H9 (cell line): ENCODE data around the gene CCL3. TPM values are rescaled to one million over a fixed set of nuclear protein-coding genes. Genes with fewer than 3 reads are reported as not detected.

Source experiments
- DNase-seq: peaks from one replicate; pipeline ENCODE4 v3.0.0-alpha.2; 2017
- H2AFZ ChIP-seq: one replicate; pipeline ENCODE4 v1.6.1; 2013; ENCODE audit warnings: mild to moderate bottlenecking, low read length, control low read depth, moderate library complexity
- H2AK5ac ChIP-seq: 2 replicates; pipeline ENCODE4 v1.6.1; 2013; ENCODE audit warnings: low read length, control low read depth, mixed read lengths; ENCODE audit not compliant: insufficient read length
- H2BK120ac ChIP-seq: one replicate; pipeline ENCODE4 v1.6.1; 2013; ENCODE audit warnings: low read depth, mild to moderate bottlenecking, low read length, control low read depth, inconsistent platforms; ENCODE audit not compliant: poor library complexity, severe bottlenecking
- H2BK12ac ChIP-seq: 2 replicates; pipeline ENCODE4 v1.6.1; 2013; ENCODE audit warnings: low read length, control low read depth, mixed read lengths, low read depth; ENCODE audit not compliant: insufficient read length
- H2BK15ac ChIP-seq: 2 replicates; pipeline ENCODE4 v1.6.1; 2013; ENCODE audit warnings: low read depth, low read length, control low read depth
- H2BK20ac ChIP-seq: one replicate; pipeline ENCODE4 v1.6.1; 2013; ENCODE audit warnings: low read depth, mild to moderate bottlenecking, low read length, control low read depth, inconsistent platforms; ENCODE audit not compliant: poor library complexity, severe bottlenecking
- H2BK5ac ChIP-seq: 2 replicates; pipeline ENCODE4 v1.6.1; 2013; ENCODE audit warnings: low read length, control low read depth, mixed read lengths; ENCODE audit not compliant: insufficient read length
- H3K14ac ChIP-seq: 2 replicates; pipeline ENCODE4 v1.6.1; 2013; ENCODE audit warnings: low read length, control low read depth; ENCODE audit not compliant: insufficient read depth
- H3K18ac ChIP-seq: 2 replicates; pipeline ENCODE4 v1.6.1; 2013; ENCODE audit warnings: low read depth, mild to moderate bottlenecking, mixed read lengths, low read length, control low read depth; ENCODE audit not compliant: insufficient read length
- H3K23ac ChIP-seq: 2 replicates; pipeline ENCODE4 v1.6.1; 2013; ENCODE audit warnings: low read length, control low read depth, mixed read lengths, low read depth; ENCODE audit not compliant: insufficient read length
- H3K23me2 ChIP-seq: 2 replicates; pipeline ENCODE4 v1.6.1; 2013; ENCODE audit warnings: low read depth, mild to moderate bottlenecking, mixed read lengths, low read length, control low read depth; ENCODE audit not compliant: insufficient read length, poor library complexity, severe bottlenecking
- H3K27ac ChIP-seq: 2 replicates; pipeline ENCODE4 v1.5.1; 2013; ENCODE audit warnings: low read length, control low read depth, mixed read lengths, low read depth; ENCODE audit not compliant: insufficient read length
- H3K27me3 ChIP-seq: 2 replicates; pipeline ENCODE4 v1.6.1; 2013; ENCODE audit warnings: low read length, control low read depth, inconsistent platforms; ENCODE audit not compliant: insufficient read depth
- H3K4ac ChIP-seq: 2 replicates; pipeline ENCODE4 v1.6.1; 2013; ENCODE audit warnings: low read depth, mild to moderate bottlenecking, control low read depth, inconsistent platforms, low read length, moderate library complexity
- H3K4me1 ChIP-seq: 2 replicates; pipeline ENCODE4 v1.6.1; 2013; ENCODE audit warnings: low read length, control low read depth, inconsistent platforms; ENCODE audit not compliant: insufficient read depth
- H3K4me2 ChIP-seq: 2 replicates; pipeline ENCODE4 v1.6.1; 2013; ENCODE audit warnings: low read length, control low read depth, mixed read lengths; ENCODE audit not compliant: insufficient read length, insufficient read depth
- H3K56ac ChIP-seq: 2 replicates; pipeline ENCODE4 v1.6.1; 2013; ENCODE audit warnings: low read depth, mild to moderate bottlenecking, mixed read lengths, low read length, control low read depth; ENCODE audit not compliant: insufficient read length
- H3K79me1 ChIP-seq: 2 replicates; pipeline ENCODE4 v1.6.1; 2013; ENCODE audit warnings: low read depth, mild to moderate bottlenecking, moderate library complexity, low read length, control low read depth, inconsistent platforms; ENCODE audit not compliant: insufficient read depth, poor library complexity, severe bottlenecking
- H3K79me2 ChIP-seq: 2 replicates; pipeline ENCODE4 v1.6.1; 2013; ENCODE audit warnings: low read length, control low read depth, inconsistent platforms; ENCODE audit not compliant: insufficient read depth
- H3K9ac ChIP-seq: 2 replicates; pipeline ENCODE4 v1.6.1; 2013; ENCODE audit warnings: low read length, control low read depth, mixed read lengths; ENCODE audit not compliant: insufficient read length; ENCODE audit errors: extremely low read depth
- H3K9me3 ChIP-seq: one replicate; pipeline ENCODE4 v1.6.1; 2013; ENCODE audit warnings: low read depth, low read length, inconsistent platforms; ENCODE audit not compliant: control insufficient read depth
- H3T11ph ChIP-seq: one replicate; pipeline ENCODE4 v1.6.1; 2013; ENCODE audit warnings: mild to moderate bottlenecking, low read length, control low read depth, inconsistent platforms
- H4K20me1 ChIP-seq: one replicate; pipeline ENCODE4 v1.6.1; 2013; ENCODE audit not compliant: control insufficient read depth, insufficient read length, insufficient read depth
- H4K5ac ChIP-seq: 2 replicates; pipeline ENCODE4 v1.6.1; 2013; ENCODE audit warnings: low read depth, mild to moderate bottlenecking, mixed read lengths, low read length, control low read depth; ENCODE audit not compliant: insufficient read length
- H4K8ac ChIP-seq: replicated peaks from 2 replicates; pipeline ENCODE4 v1.6.1; 2013; ENCODE audit warnings: low read length, control low read depth, mixed read lengths, low read depth; ENCODE audit not compliant: insufficient read length
- H4K91ac ChIP-seq: 2 replicates; pipeline ENCODE4 v1.6.1; 2013; ENCODE audit warnings: low read depth, mild to moderate bottlenecking, moderate library complexity, mixed read lengths, low read length, control low read depth; ENCODE audit not compliant: insufficient read length
- H3K27ac Mint-ChIP-seq, 3 experiments: 2 replicates in 2 of 3; 3 replicates in 1 of 3; pipeline ENCODE4 v1.8.0; 2020 to 2021; ENCODE audit warnings: mixed read lengths in 3 of 3, mild to moderate bottlenecking in 1 of 3, moderate library complexity in 1 of 3
- H3K27me3 Mint-ChIP-seq: 2 replicates; pipeline ENCODE4 v1.8.0; 2021; ENCODE audit warnings: low read depth, mild to moderate bottlenecking, moderate library complexity, mixed read lengths
- H3K36me3 Mint-ChIP-seq, 3 experiments: 2 replicates in 2 of 3; 3 replicates in 1 of 3; pipeline ENCODE4 v1.8.0; 2020 to 2021; ENCODE audit warnings: low read depth in 3 of 3, mixed read lengths in 3 of 3; ENCODE audit not compliant: insufficient read depth in 1 of 3
- H3K4me1 Mint-ChIP-seq, 2 experiments: 2 replicates each; pipeline ENCODE4 v1.8.0; 2020; ENCODE audit warnings: mixed read lengths in 2 of 2
- H3K4me3 Mint-ChIP-seq, 2 experiments: 2 replicates in 1 of 2; 3 replicates in 1 of 2; pipeline ENCODE4 v1.8.0; 2020 to 2021; ENCODE audit warnings: mild to moderate bottlenecking in 2 of 2, mixed read lengths in 2 of 2, moderate library complexity in 1 of 2
- H3K9me3 Mint-ChIP-seq, 2 experiments: 2 replicates in 1 of 2; 3 replicates in 1 of 2; pipeline ENCODE4 v1.8.0; 2020; ENCODE audit warnings: mild to moderate bottlenecking in 2 of 2, mixed read lengths in 2 of 2, moderate library complexity in 1 of 2
- CTCF ChIP-seq: fragments of 200-600 bp; sonication (generic); conservative IDR thresholded peaks from 3 replicates; pipeline ENCODE4 v1.8.0; 2021; ENCODE audit warnings: antibody characterized with exemption, mild to moderate bottlenecking
- WGBS: extraction: QIAGEN DNeasy Blood & Tissue Kit; methylation state at CpG from one replicate; pipeline ENCODE4 v1.1.7; 2013; ENCODE audit warnings: missing lambda C conversion rate, low lambda C conversion rate, mixed read lengths; ENCODE audit not compliant: insufficient read length; ENCODE audit errors: extremely low coverage; 5-methylcytosine and 5-hydroxymethylcytosine counted together
- total RNA-seq: library from RNA; stranded (reverse); gene quantifications from 2 replicates; pipeline ENCODE4 v1.2.1, GENCODE V29; 2021

CCL3 gene
- total RNA-seq, 1 experiment from 2014 or later, result not detected

DNA sequence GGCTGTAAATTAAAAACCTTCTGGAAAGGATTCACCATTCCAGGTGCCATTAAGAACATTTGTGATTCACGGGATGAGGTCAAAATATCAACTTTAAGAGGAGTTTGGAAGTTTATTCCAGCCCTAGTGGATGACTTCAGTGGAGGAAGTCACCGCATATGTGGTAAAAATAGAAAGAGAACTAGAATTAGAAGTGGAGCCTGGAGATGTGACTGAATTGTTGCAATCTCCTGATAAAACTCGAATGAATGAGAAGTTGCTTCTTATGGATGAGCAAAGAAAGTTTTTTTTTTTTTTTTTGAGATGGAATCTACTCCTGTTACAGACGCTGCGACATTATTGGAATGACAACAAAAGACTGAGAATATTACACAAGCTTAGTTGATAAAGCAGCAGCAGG, 40.4 kb upstream of the CCL3 start:
- Histone ChIP-seq H3K18ac (no peak overlapping the region), H3K23me2 (no peaks in the 10 kb centered on the region), H3K14ac (no peak overlapping the region), H3K4me1 (no peaks in the 10 kb centered on the region), H4K20me1 (no peaks in the 10 kb centered on the region), H4K5ac (no peak overlapping the region), H2BK120ac (no peak overlapping the region), H2AFZ (no peak overlapping the region), H3K27ac (no peak overlapping the region), H2BK5ac (no peak overlapping the region), H4K8ac (no peak overlapping the region), H2BK12ac (no peak overlapping the region), H3K56ac (no peak overlapping the region), H4K91ac (no peak overlapping the region), H3K27me3 (no peaks in the 10 kb centered on the region), H3K79me2 (no peaks in the 10 kb centered on the region), H3K4me2 (no peak overlapping the region), H3T11ph (no peak overlapping the region), H2BK20ac (no peak overlapping the region), H3K9ac (no peak overlapping the region), H2BK15ac (no peak overlapping the region), H3K79me1 (no peaks in the 10 kb centered on the region), H2AK5ac (no peak overlapping the region), H3K4ac (no peak overlapping the region), H3K9me3 (peaks cover 13% of the 10 kb centered on the region), H3K23ac (no peak overlapping the region)
- no peak for TF ChIP-seq CTCF
- Mint-ChIP-seq H3K4me1 (peaks cover 3 to 8% of the 10 kb centered on the region in 2 experiments; a peak in 2 of 4 replicates), H3K27me3 (peaks cover 8% of the 10 kb centered on the region), H3K4me3 (no peak overlapping the region), H3K27ac (no peak overlapping the region), H3K36me3 (peaks cover 11 to 23% (median 17%) of the 10 kb centered on the region in 3 experiments; a peak in 6 of 7 replicates), H3K9me3 (peaks cover 20% of the 10 kb centered on the region in 2 experiments)
- WGBS, result no CpG with 5 or more reads among the region's 5 CpGs
- no peak for DNase-seq
